Prostate gland (tissue), 2 donors: ENCODE data around the gene TMEM59L. TPM values are rescaled to one million over a fixed set of nuclear protein-coding genes. Genes with fewer than 3 reads are reported as not detected.

Experiments used
- DNase-seq: peaks from one replicate; pipeline ENCODE4 v3.0.0-alpha.2; 2019; ENCODE audit warnings: low spot score
- H3K27ac ChIP-seq, 2 donors: fragments of 200-600 bp; sonication (generic); 2 replicates each; pipeline ENCODE4 v1.5.1; 2017 to 2019
- H3K27me3 ChIP-seq: fragments of 200-600 bp; sonication (generic); replicated peaks from 2 replicates; pipeline ENCODE4 v1.5.1; 2019; ENCODE audit not compliant: insufficient read depth
- H3K36me3 ChIP-seq, 2 donors: fragments of 200-600 bp; sonication (generic); 1 replicate in 1 of 2; 2 replicates in 1 of 2; pipeline versions ENCODE4 v1.5.1 to v1.8.1; 2017 to 2019
- H3K4me1 ChIP-seq: fragments of 200-600 bp; sonication (generic); replicated peaks from 2 replicates; pipeline ENCODE4 v1.5.1; 2019
- H3K4me3 ChIP-seq, 2 donors: fragments of 200-600 bp; sonication (generic); 2 replicates each; pipeline ENCODE4 v1.5.1; 2017 to 2019
- H3K9me3 ChIP-seq: fragments of 200-600 bp; sonication (generic); 2 replicates; pipeline ENCODE4 v1.5.1; 2017
- POLR2A ChIP-seq: fragments of 450-650 bp; IDR thresholded peaks from one replicate; pipeline ENCODE4 v1.6.1; 2016; ENCODE audit warnings: antibody characterized with exemption, mild to moderate bottlenecking
- POLR2AphosphoS5 ChIP-seq: sonication (generic); formaldehyde crosslinking; IDR thresholded peaks from one replicate; pipeline ENCODE4 v1.6.1; 2017; ENCODE audit warnings: antibody characterized with exemption
- WGBS: methylation state at CpG from one replicate; pipeline ENCODE4 v1.1.5; 2018; 5-methylcytosine and 5-hydroxymethylcytosine counted together
- intact Hi-C: fragments of 100-400 bp; cut with DNase I; formaldehyde crosslinking; loops from one replicate; pipeline ENCODE4 v1.14.2; 2022
- total RNA-seq, 2 donors: library from RNA; depleted of rRNA; stranded (reverse); fragments of >200 nt; gene quantifications; one replicate each; pipeline ENCODE4 v1.1.0, GENCODE V29; 2016
- TF ChIP-seq, protein P1 (sequence below), 4 experiments: fragments of 200-600 bp in 2 of 4; fragments of 450-650 bp in 2 of 4; sonication (generic) in 2 of 4; IDR thresholded peaks; 1 replicate in 3 of 4; 2 replicates in 1 of 4; pipeline ENCODE4 v1.5.1; 2016 to 2019; ENCODE audit warnings: antibody characterized with exemption in 4 of 4, mild to moderate bottlenecking in 2 of 4, moderate library complexity in 2 of 4

TMEM59L gene
- total RNA-seq, 2 donors from 2014 or later, result 0.27 to 3.6 TPM

DNA sequence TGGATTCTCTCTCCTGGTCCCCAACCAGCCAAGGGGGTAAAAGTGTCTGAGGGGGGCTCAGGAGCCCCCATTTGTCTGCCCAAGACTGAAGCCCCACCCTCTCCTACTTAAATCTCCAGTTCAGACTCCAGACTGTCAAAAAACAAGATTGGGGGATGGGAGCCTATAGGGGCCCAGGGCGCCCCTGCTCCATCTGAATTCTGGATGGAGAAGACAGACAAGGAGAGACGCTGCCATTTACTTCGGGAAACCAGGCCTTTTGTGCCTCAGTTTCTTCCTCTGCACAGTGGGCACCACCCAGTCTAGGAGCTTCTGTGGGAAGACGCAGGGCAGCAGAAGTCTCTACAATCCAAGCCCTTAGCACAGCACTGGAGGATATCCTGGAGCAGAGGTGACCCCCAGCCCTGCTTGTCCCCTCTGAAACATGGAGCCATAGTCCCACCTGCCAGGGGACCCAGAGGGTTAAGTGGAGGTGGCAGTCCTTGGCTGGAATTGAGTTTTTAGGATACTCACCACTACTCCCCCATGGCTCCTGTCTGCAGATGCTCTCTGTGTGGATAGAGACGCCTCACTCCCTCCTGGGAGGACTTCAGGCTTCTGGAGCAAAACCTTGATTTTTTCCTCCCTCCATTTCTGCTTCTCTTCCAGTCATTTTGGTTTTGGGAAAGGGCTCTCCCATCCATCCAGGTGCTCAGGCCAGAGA lies 4.4 kb upstream of the TMEM59L start:
- peaks cover 54% of the 10 kb centered on the region for H3K27me3 ChIP-seq
- TF ChIP-seq, protein P1, sequence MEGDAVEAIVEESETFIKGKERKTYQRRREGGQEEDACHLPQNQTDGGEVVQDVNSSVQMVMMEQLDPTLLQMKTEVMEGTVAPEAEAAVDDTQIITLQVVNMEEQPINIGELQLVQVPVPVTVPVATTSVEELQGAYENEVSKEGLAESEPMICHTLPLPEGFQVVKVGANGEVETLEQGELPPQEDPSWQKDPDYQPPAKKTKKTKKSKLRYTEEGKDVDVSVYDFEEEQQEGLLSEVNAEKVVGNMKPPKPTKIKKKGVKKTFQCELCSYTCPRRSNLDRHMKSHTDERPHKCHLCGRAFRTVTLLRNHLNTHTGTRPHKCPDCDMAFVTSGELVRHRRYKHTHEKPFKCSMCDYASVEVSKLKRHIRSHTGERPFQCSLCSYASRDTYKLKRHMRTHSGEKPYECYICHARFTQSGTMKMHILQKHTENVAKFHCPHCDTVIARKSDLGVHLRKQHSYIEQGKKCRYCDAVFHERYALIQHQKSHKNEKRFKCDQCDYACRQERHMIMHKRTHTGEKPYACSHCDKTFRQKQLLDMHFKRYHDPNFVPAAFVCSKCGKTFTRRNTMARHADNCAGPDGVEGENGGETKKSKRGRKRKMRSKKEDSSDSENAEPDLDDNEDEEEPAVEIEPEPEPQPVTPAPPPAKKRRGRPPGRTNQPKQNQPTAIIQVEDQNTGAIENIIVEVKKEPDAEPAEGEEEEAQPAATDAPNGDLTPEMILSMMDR (IDR thresholded peaks at IDR 0.05), result no peak
- no peak for TF ChIP-seq POLR2A
- TF ChIP-seq POLR2AphosphoS5, result no peak
- no peak overlapping the region for H3K4me3 ChIP-seq
- H3K36me3 ChIP-seq, result no peaks in the 10 kb centered on the region
- no peak overlapping the region for H3K27ac ChIP-seq
- H3K9me3 ChIP-seq, result no peaks in the 10 kb centered on the region
- 56% methylated on average over 5 of the region's 5 CpGs for WGBS
- DNase-seq, result no peak
- H3K4me1 ChIP-seq, result peaks cover 18% of the 10 kb centered on the region
- intact Hi-C loops, result no loop called here

DNA sequence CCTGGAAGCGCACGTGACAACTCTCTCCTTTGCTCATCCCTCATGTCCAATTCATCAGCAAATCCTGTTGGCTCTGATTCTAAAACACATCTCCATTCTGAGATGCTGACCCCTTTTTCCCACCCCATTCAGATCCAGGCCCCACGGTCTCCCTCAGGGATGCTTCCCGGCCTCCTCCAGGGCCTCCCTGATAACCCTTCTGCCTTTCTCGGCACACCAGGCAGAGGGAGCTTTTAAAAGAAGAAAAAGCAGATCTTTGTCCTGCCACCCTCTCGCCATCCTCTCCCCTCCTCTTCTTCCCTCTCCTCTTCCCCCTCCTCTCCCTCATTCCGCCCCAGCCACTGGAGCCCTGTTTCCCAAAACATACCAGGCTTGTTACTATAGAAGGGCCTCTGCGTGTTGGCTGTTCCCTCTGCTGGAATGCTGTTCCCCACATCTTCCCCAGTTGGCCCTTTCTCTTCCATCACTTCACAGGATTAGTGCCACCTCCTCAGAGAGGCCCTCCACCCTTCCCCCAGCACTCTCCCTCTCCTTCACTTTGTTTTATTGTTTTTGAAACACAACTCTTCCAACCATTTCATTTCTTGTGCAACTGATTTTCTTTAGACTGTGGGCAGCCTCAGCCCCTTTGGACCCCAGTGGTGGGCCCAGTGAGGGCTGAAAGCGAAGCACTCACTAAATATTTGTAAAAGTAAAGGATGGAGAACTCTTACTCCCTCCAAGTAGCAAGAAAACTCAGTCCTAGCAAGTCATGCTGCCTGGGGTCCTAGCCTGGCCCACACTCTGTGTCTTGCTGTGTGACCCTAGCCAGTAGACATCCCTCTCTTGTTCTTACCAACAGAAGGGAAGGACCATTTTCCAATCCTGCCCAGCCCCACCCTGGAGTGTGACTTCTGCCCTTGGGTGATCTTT lies 3.6 kb upstream of the TMEM59L start:
- WGBS, result 76% methylated on average over 9 of the region's 9 CpGs
- no peak overlapping the region for H3K4me3 ChIP-seq
- peaks cover 18% of the 10 kb centered on the region for H3K4me1 ChIP-seq

DNA sequence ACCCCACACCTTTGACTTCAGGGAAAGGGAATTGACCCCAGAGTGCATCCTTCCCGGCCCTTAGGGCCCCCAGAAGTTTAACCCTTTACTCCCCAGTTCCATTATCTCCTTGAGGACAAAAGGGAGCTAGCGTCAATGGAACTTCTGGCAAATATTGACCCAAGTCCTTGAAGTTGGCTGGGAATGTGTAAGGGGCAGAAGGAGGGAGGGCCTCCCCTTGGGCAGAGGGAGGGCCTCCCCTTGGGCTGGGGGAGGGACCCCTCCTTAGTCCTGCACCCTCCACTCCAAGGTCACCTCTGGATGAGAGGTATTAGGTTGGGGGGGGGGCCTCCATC lies 3.0 kb upstream of the TMEM59L start:
- no peak for DNase-seq
- intact Hi-C loops, result no loop called here
- peaks cover 18% of the 10 kb centered on the region for H3K4me1 ChIP-seq
- H3K27ac ChIP-seq, result no peak overlapping the region
- TF ChIP-seq POLR2AphosphoS5 (no peak), POLR2A (no peak)
- TF ChIP-seq, protein P1 (IDR thresholded peaks at IDR 0.05), result no peak
- 52% methylated on average over 2 of the region's 2 CpGs for WGBS
- no peak overlapping the region for H3K4me3 ChIP-seq
- H3K27me3 ChIP-seq, result peaks cover 59% of the 10 kb centered on the region
- no peaks in the 10 kb centered on the region for H3K9me3 ChIP-seq
- no peaks in the 10 kb centered on the region for H3K36me3 ChIP-seq

More for the DNA sequence above, 3.6 kb upstream of the TMEM59L start:
- peaks cover 59% of the 10 kb centered on the region for H3K27me3 ChIP-seq
- H3K36me3 ChIP-seq, result no peaks in the 10 kb centered on the region
- DNase-seq, result no peak
- TF ChIP-seq, protein P1 (IDR thresholded peaks at IDR 0.05), result no peak
- no peak for TF ChIP-seq POLR2A
- TF ChIP-seq POLR2AphosphoS5, result no peak
- intact Hi-C loops, result no loop called here
- H3K9me3 ChIP-seq, result no peaks in the 10 kb centered on the region
- H3K27ac ChIP-seq, result no peak overlapping the region

DNA sequence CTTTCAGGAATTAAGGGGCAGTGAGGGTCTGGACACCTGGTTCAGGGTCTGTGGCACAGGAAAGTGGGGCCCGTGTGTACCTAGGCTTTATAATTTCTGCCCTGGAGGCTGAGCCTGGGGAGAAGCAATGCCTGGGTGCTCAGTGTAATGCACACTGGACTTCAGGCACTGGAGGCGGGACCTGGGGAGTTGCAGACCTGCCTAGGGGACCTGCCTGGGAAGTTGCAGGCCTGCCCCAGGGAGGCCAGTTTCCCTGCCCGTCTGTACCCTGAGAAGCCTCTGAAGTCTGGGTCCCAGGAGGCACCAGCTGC lies 2.5 kb upstream of the TMEM59L start:
- H3K27ac ChIP-seq, result no peak overlapping the region
- H3K27me3 ChIP-seq, result peaks cover 59% of the 10 kb centered on the region
- H3K4me1 ChIP-seq, result peaks cover 18% of the 10 kb centered on the region
- 94% methylated on average over 2 of the region's 3 CpGs for WGBS
- H3K4me3 ChIP-seq, result no peak overlapping the region
- no peaks in the 10 kb centered on the region for H3K36me3 ChIP-seq
- DNase-seq, result no peak
- no peaks in the 10 kb centered on the region for H3K9me3 ChIP-seq
- intact Hi-C loops, result no loop called here
- TF ChIP-seq POLR2A, result no peak
- TF ChIP-seq POLR2AphosphoS5, result no peak
- TF ChIP-seq, protein P1 (IDR thresholded peaks at IDR 0.05), result no peak
